Measurements from ENCODE around the gene VAV3.
"Not testable (repeated sequence)": the region's sequence is repeated elsewhere in the genome, so short reads cannot be mapped to it uniquely, and the experiment has no call there.

The VAV3 gene

DNA sequence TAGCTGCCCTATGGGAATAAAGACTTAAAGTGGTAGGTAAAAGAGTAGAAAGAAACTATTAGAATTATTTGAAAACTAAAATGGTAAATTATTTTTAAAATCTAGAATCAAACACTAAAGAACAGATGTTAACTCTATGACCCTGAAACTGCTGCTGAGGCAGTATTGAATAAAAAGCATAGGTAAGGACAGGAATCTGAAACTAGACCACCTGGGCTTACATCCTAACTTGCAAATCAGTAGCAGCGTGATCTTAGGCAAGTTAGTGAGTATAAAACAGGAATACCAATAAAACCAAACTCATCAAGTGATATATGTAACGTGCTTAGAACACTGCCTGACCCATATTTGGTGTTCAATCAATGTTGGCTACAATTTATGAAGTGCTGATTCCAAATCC, 257.9 kb downstream of the VAV3 start:
- DNase-seq = no peak

DNA sequence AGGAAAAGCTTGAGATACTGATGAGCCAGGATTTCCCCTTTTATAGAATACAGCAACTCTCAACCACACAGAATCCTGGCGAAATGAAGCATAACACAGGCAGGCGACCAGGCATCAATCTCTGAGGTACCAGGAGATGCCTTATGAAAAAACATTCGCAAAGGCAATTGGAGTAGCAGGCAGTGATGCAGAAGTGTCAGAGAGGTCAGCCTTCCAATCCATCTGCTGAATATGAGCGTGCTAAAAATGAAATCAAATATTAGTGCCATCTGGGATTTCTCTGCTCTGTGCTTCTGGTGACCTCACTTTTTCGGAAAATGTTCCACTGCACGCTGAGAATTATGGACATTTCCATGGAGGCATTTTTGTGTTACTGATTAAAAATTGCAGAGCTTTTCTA, 258.8 kb downstream of the VAV3 start:
- no peak for DNase-seq

DNA sequence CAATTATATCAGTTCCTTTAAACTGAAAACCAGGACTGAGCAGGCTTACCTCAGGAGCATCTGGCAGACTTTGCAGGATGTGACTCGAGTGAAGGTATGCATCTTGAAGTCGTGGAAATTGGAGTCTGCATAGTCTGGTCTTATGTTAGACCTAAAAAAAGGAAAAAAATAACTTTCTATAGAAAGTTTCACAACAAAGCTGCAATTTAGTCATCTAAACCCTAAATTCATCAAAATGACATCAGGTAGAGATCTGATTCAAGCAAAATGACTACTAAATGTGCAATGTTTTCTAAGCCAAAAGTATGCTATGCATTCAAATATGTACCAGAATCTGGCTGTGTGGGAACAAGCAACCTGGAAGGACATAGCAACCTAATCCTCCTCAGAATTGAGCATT, 260.1 kb downstream of the VAV3 start:
- no peak for DNase-seq

DNA sequence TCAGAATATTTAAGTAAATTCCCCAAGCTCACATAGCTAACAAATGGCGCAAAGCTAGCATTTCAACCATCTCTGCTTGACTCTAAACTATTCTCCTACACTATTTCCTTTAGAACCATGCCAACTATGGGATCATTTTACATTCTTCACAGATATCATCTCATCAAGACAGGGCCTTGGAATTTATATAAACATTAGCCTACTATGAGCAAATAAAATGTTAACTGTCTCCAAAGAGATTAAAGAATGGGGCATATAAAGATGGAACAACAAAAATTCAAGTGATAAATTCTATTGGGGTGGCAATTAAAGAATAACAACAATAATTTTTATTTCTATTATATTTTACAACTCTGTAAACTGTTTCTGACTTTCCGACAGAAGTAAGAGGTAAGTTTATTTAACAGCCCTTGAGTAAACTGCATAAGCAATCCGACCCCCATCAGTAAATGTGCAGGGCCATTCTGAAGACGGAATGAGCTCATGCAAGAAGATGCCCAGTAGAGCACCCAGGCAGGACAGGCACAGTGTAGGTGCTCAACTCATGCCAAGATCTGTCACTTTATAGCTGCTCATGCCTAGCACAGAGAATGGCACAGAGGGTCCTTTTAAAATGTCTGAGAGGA, 261.9 kb downstream of the VAV3 start:
- no peak for DNase-seq

DNA sequence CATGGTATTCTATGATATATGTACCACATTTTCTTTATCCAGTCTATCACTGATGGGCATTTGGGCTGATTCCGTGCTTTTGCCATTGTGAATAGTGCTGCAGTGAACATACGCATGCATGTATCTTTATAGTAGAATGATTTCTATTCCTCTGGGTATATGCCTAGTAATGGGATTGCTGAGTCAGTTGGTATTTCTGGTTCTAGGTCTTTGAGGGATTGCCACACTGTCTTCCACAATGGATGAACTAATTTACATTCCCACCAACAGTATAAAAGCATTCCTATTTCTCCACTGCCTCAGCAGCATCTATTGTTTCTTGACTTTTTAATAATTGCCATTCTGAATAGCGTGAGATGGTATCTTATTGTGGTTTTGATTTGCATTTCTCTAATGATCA, 264.3 kb downstream of the VAV3 start:
- not testable (repeated sequence) for DNase-seq

DNA sequence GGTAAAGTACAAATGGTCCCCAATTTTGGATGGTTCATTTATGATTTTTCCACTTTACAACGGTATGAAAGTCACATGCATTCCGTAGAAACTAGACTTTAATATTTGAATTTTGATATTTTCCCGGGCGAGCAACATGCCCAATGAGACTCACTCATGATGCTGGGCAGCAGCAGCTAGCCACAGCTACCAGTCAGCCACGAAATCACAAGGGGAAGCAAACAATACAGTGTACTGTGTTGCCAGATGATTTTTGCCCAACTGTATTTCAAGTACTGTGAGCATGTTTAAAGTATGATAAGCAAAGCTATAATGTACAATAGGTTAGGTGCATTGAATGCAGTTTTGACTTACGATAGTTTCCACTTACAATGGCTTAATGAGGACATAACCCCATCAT, 266.8 kb downstream of the VAV3 start:
- no peak for DNase-seq

DNA sequence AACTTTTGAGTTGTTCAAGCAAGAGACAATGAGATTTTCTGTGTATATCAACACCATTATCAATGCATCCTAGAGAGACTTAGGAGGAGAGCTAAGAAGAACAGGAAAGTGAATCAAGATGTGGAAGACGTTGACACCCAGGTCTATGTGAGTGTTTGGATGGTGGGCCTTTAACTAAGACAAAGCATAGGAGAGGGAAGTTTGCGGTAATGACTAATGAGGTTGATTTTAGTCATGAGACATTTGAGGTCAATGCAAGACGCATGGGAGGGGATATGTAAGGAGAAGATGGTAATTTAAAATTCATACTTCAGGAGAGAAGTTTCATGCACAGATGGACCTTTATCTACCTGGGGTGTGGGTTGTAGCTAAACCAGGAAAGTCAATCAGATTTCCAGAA, 269.6 kb downstream of the VAV3 start:
- DNase-seq = no peak

DNA sequence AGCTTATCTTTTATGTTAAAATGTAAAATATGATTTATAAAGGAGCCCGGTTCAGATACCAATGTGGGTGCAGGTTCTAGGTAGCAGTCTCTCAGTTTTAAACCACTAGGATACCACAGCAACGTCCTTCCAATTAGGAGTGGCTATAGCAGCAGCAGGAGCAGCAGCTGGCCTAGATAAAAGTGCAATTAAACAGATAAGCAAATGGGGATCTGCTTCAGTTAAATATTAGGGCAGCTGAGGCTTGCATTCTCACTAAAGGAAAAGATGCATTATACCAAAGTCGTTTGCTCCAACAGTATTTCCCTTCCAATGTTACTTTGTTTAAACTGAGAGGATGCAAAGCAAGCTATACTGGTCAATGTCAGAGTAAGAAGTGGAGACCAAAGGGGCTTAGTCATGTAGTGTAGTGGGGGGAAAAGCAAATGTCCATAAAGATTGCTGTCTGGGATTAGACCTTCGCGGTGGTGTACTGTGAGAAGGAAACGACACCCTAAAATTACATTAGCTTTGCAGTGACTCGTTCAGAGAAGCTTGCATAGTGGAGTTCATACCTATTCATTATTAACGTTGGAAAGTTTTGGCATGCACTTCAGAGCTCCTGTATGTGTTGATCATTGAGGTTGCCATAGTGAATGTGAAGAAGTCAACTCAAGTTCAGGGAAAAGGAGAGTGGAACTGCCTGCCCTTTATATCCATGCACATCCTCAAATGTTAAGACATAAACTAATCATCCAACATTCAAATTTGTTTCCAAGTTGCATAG, 272.2 kb downstream of the VAV3 start:
- DNase-seq = no peak

DNA sequence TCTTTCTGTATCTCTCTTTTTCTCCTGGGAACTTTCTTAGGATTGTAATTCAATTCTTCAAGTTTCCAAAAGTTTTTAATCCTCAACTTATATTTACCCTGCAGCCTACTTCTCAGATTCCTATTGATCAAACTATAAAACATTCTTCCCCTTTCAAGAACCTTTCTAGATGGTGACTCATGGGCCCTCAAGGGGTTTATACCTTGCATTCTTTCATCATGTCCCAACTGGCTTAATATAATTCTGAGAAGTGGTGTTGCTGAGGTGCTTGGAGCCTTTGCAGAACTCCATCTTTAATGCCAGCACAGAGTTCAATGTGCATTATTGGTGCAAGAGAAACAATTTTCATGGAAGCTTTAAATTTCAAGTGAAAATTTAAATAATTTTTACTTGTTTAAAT, 273.4 kb downstream of the VAV3 start:
- no peak for DNase-seq

DNA sequence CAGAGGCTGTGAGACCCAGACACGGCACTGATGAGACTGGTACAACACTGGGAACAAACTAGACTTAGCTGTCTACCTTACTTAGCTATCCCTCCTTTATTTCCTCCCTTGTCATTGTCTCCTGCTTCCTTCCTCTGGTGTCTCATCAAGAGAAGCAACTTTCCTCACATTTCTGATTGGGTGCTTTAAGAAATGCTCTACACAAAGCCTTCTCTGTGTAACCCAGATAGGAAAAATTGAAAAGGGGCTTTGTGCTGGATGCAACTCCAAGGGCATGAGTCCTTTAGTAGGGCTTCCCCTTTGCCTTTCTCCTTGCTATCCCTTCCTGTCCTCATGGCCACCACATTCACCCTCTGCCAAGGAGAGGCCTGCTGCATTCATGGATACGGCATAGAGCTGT, 274.5 kb downstream of the VAV3 start:
- DNase-seq = no peak

DNA sequence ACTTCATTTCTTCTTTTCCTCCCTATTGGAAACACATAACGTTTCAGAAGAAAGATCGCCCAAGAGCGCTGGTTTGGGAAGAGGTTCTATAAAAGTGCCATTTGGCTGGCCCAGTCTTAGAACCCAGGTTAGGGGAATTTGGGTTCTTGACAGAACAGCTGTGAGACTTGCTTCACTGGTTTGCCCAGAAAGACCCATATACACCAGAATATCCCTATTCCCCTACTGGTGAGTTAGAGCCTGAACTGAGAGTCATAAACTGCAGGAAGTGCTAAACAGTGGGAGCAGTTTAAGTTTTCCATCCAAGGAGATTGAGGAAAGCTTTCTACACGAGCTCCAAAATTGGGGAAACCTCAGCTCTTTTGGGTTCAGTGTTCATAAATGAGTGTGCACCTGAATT, 275.2 kb downstream of the VAV3 start:
- DNase-seq = no peak

DNA sequence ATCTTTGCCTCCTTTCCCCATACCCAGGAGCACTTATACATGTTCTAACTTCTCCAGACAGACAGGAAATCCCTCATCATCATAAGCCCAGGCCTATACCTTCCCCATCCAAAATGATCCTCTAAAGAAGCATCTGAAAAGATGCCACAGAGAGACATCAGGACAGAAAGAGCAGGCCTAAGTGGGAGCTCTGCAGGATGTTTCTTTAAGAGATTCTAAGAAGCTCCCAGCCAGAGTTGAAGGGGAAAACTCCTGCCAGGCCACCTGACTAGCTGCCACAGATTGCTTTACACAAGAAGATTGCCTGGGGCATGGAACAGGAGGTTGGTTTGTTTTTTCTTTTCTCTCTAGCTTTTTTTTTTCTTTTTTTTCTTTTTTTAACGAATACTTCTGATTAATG, 275.8 kb downstream of the VAV3 start:
- no peak for DNase-seq

DNA sequence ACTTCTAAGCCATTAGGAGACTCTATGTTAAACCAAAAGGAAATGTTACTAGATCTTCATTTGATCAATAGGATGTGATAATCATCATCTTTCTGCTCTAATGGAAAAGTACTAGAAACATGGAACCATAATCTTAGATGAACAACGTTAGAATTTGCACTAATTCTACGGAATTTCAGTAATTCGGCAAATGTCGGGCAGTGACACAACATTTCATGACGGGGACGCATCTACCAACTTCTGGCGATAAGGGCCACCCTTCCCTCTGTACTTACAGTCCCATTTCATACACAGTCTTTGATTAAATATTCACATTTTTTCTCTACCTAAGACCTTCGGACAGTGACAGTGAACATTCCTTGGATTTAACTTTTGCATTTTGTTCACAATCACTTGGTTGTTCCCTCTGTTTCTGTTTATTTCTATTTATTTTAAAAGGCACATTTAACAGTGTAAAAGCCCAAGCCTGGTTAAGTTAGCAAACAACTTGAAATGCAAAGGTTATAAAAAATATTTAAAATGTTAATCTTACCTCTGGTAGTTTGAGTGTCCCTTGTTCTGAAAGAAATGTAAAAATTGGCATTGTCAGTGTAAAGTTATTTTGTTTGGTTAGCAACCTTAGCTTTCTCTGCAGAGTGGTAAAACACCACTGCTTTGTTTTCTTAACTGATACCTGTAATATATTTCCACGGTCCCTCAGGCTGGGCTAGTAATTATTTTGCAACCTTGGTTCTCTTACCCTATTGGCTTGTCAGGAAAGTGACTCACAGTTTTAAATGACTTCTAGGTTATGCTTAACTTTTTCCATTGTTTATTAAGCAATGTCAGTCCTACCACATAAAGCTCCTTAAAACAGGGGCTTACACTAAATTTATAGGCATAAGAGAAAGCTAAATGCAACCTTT, 276.9 kb downstream of the VAV3 start:
- DNase-seq = no peak

DNA sequence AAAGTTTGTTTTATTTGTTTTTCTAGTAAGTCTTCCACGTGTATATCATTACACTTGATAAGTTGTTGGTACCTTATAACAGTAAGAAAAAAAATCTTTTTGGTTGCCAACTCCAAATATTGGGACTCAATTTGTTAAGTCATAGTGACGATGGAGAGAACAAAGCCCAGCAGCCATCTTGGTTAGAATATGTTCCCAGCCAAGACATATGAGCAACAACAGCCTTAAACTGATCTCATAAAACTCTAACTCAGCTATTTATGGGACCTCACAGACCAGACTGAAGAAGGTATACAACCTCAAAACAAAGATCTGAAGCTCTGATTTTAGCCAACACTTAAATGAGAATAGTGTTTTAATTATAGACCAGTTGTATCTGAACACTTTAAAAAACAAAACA, 281.3 kb downstream of the VAV3 start:
- no peak for DNase-seq

DNA sequence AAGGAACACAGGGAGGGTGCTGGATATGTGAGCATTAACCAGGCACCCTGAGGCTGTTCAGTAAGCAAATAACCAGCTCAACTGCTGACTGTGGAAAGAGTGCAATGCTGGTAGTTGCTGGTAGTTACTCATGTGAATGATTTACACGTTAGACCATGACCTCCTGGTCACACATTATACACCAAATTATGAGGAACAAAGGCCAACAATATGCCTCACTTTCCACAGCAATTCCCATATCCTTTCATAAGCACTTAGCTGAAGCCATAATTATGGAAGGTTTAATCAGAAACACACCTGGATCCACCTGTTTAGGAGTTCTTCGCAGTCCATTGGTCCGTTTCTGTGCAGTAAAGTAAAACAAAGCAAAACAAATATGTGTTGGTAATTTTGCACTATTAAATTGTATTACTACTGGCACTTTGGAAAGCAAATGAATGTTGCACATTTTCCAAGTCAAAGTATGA, 281.8 kb downstream of the VAV3 start:
- no peak for DNase-seq

DNA sequence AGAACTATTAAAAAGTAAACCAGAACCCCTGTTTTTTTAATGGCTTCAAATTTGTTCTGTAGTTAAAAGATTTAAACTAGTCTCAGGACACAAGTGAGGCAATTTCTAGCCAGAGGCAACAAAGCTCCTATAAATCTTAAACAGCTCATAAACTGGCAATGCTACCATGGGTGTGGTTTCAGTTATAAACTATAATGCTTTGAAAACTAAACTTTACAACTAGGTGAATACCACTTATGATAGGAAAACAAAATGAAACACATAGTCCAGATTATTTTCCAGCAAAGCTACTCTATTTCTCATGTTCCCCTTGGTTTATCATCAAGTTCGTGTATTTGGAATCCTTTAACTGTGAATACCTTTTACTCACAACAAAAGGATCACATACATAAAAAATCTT, 282.5 kb downstream of the VAV3 start:
- no peak for DNase-seq

DNA sequence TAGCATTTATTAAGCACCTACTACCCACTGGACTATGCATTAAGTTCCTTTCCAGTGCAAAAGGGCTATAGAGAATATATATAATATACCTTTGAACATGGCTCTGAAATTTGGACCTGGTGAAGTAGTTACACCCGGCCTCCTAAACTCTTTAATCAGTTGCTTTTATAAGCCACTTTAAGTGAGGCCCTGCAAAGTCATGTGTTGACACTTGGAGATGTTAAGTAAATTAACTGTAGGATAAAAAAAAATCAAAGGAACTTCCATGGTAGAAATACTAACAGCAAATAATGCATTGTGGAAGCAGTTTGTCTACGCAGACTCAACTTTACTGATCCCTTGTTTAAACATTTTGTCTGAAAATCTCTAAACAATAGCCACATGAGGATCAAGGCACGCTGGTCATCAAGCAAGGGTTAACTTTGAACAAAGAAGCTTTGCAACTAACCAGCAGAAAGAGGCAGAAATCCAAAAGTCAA, 283.9 kb downstream of the VAV3 start:
- DNase-seq = no peak

DNA sequence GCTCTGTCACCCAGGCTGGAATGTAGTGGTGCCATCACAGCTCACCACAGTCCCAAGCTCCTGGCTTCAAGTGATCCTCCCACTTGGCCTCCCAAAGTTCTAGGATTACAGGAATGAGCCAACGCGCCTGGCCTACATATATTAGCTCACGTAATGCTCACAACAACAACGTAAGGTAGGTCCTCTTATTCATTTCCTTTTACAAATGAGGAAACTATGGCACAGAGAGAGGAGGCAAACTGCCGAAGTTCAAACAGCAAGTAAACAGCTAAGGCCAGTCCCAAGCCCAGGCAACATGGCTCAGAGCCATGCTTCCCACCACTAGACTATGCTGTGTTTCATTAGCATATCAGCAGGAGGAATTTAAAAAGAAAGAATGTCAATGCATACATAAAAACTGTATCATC, 284.4 kb downstream of the VAV3 start:
- DNase-seq = no peak

DNA sequence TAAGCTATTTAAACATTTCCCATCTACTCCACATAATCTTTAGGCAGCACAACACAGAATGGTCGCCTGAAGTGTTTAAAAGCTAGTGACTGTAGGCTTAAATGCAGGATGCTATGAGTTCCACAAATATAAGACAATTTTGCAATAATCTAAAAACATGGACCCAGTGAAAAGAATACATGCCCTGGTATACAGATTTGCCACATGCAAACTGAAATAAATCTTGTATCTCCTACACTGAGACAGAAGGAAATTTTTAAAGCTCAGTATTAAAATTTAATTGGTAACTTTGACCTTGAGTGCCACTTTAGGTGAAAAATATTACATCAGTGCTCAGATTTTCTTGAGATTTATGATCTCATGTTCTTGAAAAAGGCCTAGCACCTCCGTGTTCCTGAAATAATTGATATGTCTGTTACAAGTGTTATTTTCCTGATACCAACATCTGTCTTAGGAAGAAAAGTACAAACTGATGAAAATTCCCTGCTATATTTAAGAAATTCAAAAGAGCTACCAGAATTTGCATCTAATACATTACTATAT, 285.5 kb downstream of the VAV3 start:
- no peak for DNase-seq

DNA sequence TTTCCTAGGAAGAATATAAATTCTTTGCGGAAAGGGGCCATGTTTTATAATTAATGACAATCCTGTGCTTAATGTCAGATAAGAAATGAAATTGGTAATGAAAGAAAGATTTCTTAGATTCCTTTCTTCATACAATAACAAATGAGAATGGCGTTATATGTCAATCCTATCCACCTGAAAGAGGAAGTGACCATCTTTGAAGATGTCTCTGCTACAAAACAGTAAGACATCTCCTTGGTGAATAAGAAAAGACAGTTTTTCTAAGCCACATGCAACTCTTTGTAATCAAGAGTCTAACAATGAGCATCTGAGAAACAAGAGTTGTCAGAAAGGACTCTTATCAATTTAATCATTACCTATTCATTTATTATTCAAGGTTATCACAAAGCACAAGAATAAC, 286.0 kb downstream of the VAV3 start:
- DNase-seq = no peak

DNA sequence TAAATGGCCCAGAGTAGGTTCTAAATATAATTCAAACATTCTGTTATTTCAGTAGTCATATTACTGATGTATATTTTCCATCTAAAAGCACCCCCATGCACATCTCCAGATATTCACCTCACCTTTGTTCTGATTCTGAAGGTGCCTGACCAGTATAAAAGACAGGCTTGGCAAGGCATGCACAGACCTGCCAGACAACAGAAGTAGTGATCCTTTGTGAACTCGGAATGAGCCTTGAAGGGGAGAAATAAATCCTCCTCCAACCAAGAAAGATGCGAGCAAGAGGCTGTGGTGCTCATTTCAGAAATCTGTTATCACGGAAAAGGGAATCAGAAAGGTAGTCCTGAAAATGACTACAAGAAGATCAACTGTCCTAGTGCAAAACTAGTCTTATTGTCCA, 287.3 kb downstream of the VAV3 start:
- no peak for DNase-seq

DNA sequence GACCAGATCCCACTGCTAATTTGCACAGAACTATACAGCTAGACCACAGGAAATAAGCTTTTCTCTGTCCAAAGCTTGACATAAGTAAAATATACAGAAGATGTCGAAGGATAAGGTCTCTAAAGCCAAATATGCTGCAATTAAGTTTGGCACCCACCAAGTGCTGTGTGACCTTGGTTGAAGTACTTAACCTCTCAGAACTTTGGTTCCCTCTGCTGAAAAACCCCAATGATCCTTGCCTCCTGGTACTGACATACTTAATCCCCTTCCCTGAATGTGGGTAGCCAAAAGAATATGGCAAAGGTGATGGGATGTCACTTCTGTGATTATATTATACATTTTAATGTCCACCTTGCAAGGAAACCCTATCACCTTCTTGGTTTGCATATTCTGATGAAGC, 290.5 kb downstream of the VAV3 start:
- no peak for DNase-seq

DNA sequence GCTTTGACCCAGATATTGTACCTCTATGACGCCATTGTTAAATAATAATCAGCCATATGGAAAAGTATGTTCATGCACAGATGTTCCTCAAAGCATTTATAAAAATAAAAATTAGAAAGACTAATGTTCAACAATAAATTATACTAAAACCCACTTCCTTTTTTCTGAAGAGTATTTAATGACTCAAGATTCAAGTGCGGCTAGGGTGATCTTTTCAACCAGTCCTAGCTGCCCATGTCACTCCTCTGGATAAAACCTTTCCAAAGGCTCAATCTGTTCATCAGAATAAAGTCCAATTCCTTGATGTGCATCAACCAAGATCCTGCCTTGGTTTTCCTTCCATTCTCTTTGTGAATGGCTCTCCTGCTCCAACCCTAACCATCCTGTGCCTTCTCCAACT, 292.0 kb downstream of the VAV3 start:
- no peak for DNase-seq
